HL-60 (cell line): ENCODE data around the gene CABP7.

Source experiments
- DNase-seq, 2 experiments: peaks; one replicate each; pipeline ENCODE4 v3.0.0-alpha.2; 2010 to 2020; ENCODE audit warnings: low read depth in 1 of 2, low spot score in 1 of 2
- H3K27ac ChIP-seq: fragments of 250-450 bp; sonication (Bioruptor Pico); replicated peaks from 2 replicates; pipeline ENCODE4 v1.5.1; 2020; ENCODE audit warnings: mild to moderate bottlenecking, moderate library complexity
- H3K27me3 ChIP-seq: fragments of 250-450 bp; sonication (Bioruptor Pico); 2 replicates; pipeline ENCODE4 v1.5.1; 2021; ENCODE audit warnings: mild to moderate bottlenecking, moderate library complexity; ENCODE audit not compliant: insufficient read depth, poor library complexity, severe bottlenecking
- H3K4me3 ChIP-seq: replicated peaks from 2 replicates; pipeline ENCODE4 v1.5.1; 2011; ENCODE audit warnings: mild to moderate bottlenecking, control low read depth, low read length; ENCODE audit not compliant: insufficient read depth
- GABPA ChIP-seq: IDR thresholded peaks from 2 replicates; pipeline ENCODE4 v1.6.1; 2012; ENCODE audit warnings: low read depth
- POLR2AphosphoS5 ChIP-seq: IDR thresholded peaks from 2 replicates; pipeline ENCODE4 v1.6.1; 2012; ENCODE audit warnings: low read depth
- REST ChIP-seq: IDR thresholded peaks from 2 replicates; pipeline ENCODE4 v1.6.1; 2012; ENCODE audit warnings: low read depth; ENCODE audit not compliant: insufficient replicate concordance
- SPI1 ChIP-seq: IDR thresholded peaks from 2 replicates; pipeline ENCODE4 v1.6.1; 2012; ENCODE audit warnings: low read depth, mild to moderate bottlenecking, borderline replicate concordance
- TF ChIP-seq, protein P1 (sequence below): IDR thresholded peaks from one replicate; pipeline ENCODE4 v1.5.1; 2011; ENCODE audit warnings: low read length, control low read depth, inconsistent platforms; ENCODE audit not compliant: insufficient read depth

CABP7 gene

DNA sequence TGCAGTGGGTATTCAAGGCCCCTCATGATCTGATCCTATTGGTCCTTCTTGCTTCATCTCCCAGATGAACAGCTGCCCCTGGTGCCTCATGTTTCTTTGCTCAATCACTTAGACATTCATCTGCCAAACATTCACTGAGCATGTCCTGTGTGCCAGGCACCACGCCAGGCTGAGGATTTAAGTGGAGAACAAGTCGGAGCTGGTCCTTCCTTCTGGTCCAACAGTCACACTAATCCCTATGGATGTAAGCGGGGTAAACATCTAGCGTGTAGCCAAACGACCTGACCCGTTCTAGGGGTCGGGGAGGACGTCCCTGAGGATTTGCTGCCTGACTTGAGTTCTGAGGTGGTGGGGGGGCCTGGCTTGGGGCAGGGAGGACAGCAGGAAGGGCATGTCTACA lies 25.1 kb downstream of the CABP7 start:
- Histone ChIP-seq H3K27me3 (no peaks in the 10 kb centered on the region), H3K27ac (no peak overlapping the region), H3K4me3 (no peak overlapping the region)
- TF ChIP-seq, protein P1, sequence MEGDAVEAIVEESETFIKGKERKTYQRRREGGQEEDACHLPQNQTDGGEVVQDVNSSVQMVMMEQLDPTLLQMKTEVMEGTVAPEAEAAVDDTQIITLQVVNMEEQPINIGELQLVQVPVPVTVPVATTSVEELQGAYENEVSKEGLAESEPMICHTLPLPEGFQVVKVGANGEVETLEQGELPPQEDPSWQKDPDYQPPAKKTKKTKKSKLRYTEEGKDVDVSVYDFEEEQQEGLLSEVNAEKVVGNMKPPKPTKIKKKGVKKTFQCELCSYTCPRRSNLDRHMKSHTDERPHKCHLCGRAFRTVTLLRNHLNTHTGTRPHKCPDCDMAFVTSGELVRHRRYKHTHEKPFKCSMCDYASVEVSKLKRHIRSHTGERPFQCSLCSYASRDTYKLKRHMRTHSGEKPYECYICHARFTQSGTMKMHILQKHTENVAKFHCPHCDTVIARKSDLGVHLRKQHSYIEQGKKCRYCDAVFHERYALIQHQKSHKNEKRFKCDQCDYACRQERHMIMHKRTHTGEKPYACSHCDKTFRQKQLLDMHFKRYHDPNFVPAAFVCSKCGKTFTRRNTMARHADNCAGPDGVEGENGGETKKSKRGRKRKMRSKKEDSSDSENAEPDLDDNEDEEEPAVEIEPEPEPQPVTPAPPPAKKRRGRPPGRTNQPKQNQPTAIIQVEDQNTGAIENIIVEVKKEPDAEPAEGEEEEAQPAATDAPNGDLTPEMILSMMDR, result no peak
- TF ChIP-seq REST (no peak), GABPA (no peak), POLR2AphosphoS5 (no peak), SPI1 (no peak)
- no peak for DNase-seq

GRCh38 chr22:29747832-29748231 lies 28.0 kb downstream of the CABP7 start:
- no peak overlapping the region for H3K27ac ChIP-seq
- no peak for DNase-seq
- no peaks in the 10 kb centered on the region for H3K27me3 ChIP-seq
- TF ChIP-seq, protein P1, result no peak
- TF ChIP-seq POLR2AphosphoS5 (no peak), REST (no peak), SPI1 (no peak), GABPA (no peak)
- H3K4me3 ChIP-seq, result no peak overlapping the region

DNA sequence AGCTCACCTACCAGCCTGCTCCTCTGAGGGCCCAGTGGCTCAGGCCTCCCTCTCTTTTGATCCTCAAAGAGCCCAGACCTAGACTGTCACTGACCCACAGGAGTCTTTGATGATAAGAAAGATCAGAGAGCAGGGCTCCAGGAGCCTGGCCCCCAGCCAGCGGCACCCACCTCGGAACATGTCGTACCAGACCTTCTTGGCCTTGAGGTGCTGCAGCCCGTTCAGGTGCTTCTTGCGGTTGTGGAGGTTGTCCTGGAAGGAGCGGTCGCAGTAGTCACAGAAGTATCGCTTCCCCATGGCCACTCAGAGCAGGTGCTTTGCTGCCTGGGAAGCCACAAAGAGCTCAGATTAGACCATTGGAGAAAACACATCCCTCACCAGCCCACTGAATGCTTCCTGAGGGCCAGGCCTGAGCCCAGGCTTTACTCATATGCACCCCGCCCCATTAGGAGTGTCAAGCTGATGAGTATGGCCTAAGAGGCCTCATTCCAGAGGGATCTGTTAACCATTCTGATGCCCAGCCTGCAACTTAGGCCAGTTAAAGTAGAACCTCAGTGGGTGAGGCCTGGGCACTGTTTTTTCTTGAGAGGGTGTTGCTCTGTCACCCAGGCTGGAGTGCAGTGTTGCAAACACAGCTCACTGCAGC lies 28.6 kb downstream of the CABP7 start:
- TF ChIP-seq SPI1 (no peak), GABPA (no peak), REST (no peak), POLR2AphosphoS5 (no peak)
- TF ChIP-seq, protein P1, result no peak
- no peaks in the 10 kb centered on the region for H3K27me3 ChIP-seq
- H3K27ac ChIP-seq, result 0 out of 2 replicates have a peak overlapping the region, but pooled peaks have one; percentile 24
- no peak overlapping the region for H3K4me3 ChIP-seq
- peak in 1 of 2 experiments; percentile 23 for DNase-seq
